Stimulated activated CD4-positive, alpha-beta T cell treated with anti-CD3 and anti-CD28 coated beads, TNF-alpha, amount 100 ng/mL, for 1 hour (primary cell): ENCODE data around the gene PREB.

Source experiments
- DNase-seq, 3 donors: peaks; one replicate each; pipeline ENCODE4 v3.0.0-alpha.2; 2020; ENCODE audit warnings: low read depth in 3 of 3, low spot score in 1 of 3

PREB gene

GRCh38 chr2:27083410-27084296 is 50.8 kb downstream of the PREB start:
- no peak for DNase-seq

- DNase-seq = no peak
Measured at GRCh38 chr2:27082773-27083409, 51.5 kb downstream of the PREB start.

- DNase-seq = no peak
Measured at GRCh38 chr2:27081984-27082772, 52.3 kb downstream of the PREB start.
